CD1c-positive myeloid dendritic cell (primary cell): Measurements from ENCODE around the gene DIP2B.
"Not testable (repeated sequence)": the region's sequence is repeated elsewhere in the genome, so short reads cannot be mapped to it uniquely, and the experiment has no call there.

Source experiments
- DNase-seq: peaks from one replicate; pipeline ENCODE4 v3.0.0-alpha.2; 2016; ENCODE audit errors: extremely low spot score

The DIP2B gene

DNA sequence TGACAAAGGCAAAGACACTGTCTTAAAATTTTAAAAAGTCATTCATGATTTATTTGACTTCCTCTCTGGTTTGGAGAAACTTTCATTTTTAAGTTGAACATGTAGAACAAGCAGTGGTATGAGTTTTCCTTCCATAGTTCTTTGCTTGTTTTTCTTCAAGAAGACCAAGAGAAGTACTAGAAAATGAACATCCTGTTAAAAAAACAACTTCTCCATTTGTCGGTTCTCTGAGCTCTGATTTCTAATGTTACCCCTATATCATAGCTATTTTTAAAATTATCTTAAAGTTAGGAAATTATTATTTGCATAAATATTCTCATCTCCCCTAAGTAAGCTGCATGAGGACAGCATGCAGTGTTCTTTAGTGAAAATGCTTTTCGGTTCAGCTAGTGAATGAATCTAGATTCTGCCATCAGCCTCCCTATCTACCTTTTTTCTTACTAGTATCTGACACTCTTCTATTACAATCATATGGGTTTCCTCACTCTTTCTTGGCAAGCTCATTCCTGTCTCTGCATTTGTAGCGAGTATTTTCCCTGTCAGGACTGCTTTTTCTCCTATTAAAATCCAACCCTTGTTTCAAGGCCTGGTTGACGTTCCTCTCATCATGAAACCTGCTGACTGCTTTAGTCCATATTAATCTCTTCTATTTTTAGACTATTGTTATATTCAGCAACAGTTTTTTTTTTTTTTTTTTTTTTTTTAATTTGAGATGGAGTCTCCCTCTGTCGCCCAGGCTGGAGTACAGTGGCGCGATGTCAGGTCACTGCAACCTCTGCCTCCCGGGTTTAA, 15.8 kb downstream of the DIP2B start:
- DNase-seq, result peak; percentile 42

DNA sequence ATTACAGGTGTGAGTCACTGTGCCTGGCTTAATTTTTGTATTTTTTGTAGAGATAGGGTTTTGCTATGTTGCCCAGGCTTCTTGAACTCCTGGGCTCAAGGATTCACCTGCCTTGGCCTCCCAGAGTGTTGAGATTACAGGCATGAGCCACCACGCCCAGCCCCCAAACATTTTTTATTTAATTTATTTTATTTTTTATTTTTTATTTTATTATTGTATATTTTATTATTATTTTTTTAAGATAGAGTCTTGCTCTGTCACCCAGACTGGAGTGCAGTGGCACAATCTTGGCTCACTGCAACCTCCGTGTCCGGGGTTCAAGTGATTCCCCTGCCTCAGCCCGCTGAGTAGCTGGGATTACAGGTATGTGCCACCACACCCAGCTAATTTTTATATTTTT, 17.0 kb downstream of the DIP2B start:
- not testable (repeated sequence) for DNase-seq

DNA sequence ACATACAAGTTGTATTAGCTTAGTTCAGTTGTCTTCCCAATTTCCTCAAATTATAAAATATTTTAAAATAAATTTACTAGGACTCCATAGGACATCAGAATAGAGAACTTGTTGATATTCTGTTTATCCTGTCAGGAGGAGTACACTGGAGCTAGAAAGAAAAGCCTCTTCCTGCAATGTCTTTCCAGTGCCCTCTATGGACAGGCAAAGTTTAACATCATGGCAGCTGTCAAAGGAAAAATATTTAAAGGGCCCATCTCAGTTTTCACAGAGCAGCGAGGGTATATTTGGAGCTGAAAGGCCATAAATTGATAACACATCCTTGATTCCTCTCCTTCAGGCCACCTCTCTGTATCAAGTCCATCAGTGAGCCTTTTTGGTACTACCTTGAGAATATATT, 19.0 kb downstream of the DIP2B start:
- DNase-seq, result no peak

DNA sequence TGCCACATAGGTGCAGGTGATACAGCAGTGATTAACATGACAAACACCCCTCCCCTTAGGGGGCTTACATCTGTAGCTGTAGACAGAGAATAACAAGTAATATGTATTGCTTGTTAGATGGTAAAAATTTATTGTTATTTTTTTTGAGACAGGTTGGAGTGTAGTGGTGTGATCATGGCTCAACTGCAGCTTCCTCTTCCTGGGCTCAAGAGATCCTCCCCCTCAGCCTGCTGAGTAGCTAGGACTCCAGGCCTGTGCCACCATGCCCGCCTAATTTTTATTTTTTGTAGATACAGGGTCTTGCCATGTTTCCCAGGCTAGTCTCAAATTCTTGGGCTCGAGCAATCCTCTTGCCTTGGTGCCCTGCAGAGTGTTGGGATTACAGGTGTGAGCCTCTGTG, 19.8 kb downstream of the DIP2B start:
- no peak for DNase-seq

DNA sequence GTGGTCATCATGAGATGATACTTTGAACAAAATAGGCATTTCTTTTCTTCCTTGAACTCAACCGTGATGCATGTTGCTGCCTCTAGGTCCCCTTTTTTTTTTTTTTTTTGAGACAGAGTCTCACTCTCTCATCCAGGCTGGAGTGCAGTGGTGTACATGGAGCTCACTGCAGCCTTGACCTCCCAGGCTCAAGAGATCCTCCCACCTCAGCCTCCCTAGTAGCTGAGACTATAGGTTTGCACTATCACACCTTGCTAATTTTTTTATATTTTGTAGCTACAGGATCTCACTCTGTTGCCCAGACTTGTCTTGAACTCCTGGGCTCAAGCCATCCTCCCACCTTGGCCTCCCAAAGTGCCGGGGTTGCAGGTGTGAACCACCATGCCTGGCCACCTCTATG, 20.6 kb downstream of the DIP2B start:
- DNase-seq, result no peak

DNA sequence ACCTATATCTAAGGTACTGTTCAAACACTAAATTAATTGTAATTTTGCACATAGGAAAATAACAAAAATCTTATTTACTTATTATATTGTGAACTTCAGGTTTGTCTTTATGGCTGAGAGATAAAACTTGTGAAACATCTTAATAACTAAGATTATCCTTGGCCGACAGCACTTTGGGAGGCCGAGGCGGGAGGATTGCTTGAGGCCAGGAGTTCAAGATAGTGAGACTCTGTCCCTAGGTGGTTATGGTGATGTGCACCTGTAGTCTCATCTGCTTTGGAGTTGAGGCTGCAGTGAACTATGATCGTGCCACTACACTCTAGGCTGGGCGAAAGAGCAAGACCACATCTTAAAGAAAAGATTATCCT, 22.6 kb downstream of the DIP2B start:
- no peak for DNase-seq

DNA sequence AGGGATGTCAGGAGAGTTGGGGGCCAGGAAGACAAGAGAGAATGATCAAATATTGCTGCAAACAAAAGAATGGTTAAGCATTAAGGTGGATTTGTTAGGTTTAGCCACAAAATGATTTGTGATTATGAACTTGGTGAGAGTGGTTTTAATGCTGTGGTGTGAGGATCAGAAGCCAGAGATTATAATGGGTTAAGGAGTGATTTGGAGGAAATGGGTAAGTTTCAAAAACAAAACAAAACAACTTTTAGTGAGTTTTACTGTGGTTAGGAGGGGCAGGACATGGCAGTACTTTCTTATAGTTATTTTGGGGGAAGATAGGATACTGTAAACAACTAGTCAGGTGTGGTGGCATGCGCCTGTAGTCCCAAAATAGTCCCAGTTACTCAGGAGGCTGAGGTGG, 24.0 kb downstream of the DIP2B start:
- DNase-seq, result no peak

DNA sequence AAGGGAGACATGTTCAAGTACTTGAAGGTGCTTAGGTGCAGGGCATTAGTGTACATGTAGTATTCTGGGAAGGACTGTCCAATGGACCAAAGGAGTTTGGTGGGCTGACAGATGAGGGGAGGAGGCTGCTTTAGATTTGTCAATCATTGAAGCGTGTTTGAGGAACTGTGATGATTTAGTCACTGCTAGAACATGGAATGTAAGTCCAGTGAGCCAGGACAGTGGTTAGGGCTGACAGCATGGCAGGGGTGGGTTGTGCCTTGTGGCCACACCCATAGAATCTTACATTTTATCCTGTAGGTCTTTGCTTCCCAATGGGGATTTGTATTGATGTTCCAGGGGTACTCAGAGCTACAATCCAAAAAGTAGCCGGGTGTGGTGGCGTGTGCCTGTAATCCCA, 24.6 kb downstream of the DIP2B start:
- peak; percentile 70 for DNase-seq

DNA sequence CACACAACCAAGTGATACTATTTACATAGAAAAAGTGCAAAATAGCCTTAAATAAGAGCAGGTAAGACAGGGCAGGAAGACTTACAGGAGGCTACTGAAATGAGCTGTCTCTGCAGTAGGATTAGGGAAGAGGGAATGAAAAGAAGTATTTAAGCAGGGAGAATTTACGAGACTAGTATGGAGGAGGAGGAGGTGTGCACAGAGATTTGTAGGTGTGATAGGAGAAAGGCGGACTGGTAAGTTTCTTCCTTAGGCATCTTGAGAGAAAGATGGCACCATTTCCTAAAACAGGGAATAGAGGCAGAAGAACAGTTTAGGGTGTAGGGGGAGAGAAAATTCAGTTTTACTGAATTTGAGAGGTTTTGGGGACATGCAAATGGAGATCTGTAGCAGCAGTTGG, 25.7 kb downstream of the DIP2B start:
- no peak for DNase-seq

DNA sequence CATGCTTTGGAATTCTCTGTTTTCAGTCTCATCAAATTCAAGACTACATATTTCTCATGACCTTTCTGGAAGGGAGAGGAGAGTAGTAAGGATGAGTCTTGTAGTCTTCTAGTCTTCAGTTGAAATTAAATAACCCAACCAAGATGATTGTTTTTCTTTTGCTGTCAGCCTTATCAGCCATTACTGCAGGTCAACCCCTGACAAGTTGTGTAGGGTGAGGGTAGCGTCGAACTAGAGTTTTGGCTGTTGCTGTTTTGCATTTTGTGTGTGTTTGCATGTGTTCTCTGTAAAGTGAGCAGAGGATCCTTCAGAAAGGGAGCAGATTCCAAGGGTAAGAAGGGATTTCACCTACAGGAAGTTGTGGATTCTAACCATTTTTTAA, 28.4 kb downstream of the DIP2B start:
- DNase-seq, result no peak

DNA sequence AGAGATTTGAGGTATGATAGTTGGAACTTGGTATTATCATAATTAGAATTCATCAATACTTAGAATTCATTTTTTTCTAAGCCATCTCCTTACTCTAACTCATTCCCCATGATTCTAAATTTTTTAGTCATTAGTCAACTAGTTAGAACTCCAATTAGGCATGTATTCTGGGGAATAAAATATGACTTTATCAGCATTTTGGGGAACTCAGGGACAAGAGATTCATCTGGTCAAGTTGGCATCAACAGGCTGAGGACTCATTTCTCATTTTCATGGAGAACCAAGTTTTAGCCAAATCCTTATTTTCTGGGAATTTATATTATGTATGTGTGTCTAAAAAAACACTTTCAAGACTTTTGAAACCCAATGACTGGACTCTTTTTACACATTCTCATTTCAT, 29.2 kb downstream of the DIP2B start:
- DNase-seq, result peak; percentile 61

DNA sequence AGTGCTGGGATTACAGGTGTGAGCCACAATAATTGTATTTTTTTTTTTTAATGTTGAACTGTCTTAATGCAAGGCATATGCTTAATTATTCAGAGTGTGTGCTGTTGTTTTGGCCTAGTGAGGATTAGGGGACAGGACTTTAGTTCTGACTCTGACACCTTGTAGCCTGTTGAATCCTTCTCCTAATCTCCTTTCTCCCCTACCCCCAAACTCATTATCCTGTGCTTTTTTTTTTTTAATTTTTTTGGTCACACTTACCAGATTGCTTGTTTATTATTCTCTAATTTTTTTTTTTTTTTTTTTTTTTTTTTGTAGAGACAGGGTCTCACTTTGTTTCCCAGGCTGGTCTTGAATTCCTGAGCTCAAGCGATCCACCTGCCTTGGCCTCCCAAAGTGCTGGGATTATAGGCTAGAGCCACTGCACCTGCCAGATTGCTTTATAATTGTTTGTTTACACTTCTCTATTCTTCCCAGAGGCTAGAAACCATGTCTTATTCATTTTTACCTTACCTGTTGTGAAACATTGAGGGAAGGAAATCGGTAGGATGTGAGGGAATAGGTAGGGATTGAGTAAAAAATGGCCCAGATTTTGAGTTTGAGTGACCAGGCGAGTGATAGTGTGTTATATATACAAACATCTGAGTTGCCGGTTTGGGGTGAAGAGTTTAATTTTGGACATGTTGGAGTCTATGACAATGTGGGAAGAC, 32.2 kb downstream of the DIP2B start:
- DNase-seq, result no peak

DNA sequence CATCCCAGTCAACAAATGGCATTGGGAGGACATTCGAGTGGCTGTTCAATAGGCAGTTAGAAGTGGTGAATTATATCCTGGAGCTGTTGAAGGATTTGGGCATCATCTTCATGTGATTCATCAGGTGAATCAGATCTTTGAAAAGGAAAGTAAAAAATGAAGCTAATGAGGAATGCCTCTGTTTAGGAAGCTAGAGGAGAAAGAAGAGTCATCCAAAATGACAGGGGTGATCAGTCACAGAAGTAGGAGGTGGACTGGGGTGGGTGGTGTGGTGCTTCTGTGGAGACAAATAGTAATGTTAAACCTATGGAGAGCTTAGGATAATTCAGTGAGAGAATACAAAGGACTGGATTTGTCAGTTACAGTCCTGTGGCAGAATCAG, 32.7 kb downstream of the DIP2B start:
- DNase-seq, result peak; percentile 56

DNA sequence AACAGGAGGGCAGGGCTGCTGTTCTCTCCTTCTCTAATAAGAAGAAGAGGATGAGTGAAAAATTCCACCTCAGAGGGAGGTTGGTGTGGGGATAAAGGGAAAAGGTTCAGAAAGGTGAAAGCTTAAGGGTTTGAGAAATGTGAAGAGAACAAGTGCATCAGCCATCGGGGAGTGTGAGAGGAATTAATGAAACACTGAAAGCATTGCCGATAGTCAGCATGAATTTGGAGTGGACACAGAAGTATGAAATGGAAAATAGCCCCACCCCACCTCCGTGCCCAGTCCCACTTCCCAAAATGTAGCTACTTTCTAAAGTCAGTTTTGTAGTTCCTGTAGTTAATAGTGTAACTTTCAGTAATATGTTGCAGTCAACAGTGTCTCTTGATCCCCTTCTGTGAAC, 33.4 kb downstream of the DIP2B start:
- peak; percentile 79 for DNase-seq

DNA sequence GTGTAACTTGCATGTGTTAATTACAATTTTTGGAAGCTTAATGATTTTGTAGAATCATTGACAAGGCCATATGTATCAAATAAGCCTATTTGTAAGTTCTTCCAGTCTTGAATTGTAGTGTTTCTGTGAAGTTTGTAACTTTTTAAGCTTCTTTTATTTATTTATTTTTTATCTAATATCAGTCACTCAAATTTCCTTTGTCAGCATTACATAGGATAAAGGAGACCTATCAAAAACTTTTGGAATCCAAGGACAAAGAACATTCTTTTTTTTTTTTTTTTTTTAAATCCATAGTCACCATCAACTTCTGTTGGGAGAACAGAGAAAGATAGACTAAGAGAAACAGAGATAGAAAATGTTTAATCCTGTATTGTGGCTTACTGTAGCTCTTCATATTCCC, 36.4 kb downstream of the DIP2B start:
- DNase-seq, result no peak

DNA sequence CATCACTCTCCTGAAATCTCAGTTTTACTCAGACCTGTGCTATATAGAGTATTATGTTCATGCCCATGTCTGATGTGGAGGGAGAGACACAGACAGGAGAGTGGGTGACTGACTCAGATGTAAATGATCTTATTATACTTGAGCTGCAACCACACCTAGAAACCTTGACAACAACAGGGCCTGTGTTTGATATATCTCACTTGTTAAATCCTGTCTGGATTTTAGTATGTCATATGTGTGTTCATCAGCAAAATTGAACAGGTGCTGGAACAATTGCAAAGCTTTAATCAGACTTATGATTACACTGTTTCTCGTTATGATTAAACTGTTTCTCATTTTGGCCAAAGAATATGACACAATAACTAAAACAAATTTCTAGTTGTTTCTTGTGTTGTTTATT, 37.7 kb downstream of the DIP2B start:
- DNase-seq, result peak; percentile 11

DNA sequence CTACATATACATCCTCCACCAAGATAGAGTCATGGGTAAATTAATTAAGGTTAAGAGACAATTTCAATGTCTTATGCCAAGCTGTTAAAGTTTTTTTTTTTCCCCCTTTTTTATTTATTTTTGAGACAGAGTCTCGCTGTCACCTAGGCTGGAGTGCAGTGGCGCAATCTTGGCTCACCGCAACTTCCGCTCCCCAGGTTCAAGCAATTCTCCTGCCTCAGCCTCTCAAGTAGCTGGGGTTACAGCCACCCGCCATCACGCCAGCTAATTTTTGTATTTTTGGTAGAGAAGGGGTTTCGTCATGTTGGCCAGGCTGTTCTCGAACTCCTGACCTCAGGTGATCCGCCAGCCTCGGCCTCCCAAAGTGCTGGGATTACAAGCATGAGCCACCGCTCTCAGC, 38.4 kb downstream of the DIP2B start:
- DNase-seq, result not testable (repeated sequence)

DNA sequence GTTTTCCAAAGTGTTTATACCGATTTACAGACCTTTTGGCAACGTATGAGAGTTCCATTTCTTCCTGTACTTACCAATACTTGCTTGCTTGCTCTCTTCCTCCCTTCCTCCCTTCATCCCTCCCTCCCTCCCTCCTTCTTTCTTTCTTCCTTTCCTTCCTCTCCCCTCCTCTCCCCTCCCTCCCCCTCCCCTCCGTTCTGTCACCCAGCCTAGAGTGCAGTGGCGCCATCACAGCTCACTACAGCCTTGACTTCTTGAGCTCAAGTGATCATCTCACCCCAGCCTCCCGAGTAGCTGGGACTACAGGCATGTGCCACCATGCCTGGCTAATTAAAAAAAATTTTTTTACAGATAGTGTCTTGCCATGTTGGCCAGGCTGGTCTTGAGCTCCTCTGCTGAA, 40.4 kb downstream of the DIP2B start:
- no peak for DNase-seq

DNA sequence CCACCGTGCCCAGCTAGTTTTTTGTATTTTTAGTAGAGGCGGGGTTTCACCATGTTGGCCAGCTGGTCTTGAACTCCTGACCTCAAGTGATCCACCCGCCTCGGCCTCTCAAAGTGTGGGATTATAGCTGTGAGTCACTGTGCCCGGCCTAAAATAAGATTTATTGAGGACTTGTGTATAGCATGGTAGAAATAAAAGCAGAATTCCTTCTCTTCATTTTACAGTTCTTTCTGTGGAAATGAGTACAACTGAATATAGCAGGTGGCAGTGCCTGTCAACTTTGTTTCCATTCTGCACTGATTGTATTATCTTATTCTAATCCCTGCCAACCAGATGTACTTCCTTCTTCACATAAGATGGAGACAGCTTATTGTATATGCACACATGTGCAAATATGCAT, 41.0 kb downstream of the DIP2B start:
- no peak for DNase-seq

DNA sequence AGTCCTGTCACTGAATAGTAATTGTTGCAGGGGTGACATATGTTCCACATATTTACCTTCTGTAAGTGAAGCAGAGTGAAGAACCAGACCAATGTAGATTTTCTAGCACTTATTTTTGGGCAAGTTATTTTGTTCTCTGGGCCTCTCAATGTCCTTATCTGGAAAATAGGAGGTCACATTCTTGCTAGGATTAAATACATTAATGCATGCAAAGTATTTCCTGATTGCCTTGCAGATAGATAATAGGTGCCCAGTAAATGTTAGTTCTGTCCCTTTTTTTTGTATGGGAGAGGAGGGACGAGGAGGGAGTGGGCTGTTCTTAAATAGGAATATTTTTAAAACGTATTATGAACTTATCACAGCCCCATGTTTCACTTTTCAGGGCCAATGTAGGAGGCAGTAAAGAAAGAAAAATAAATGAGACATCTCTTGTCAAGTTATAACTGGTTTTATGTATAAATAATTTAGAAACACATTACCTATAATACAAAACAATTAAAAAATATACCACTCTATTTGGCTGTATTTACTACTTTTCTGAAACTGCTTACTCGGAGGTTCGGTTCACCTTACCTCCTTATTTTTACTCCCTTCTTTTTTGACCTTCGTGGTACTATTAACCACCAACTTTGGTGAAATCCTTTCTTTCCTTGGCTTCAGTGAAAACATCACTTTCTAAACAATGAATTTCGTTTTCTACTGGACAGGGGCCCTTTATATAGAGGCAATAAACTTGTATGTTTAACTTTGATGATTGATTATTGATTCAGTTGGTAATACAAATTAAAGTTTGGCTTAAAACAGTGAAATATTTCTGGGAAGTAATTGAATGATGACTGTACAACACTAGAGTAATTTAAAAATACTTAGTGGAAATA, 41.9 kb downstream of the DIP2B start:
- no peak for DNase-seq

DNA sequence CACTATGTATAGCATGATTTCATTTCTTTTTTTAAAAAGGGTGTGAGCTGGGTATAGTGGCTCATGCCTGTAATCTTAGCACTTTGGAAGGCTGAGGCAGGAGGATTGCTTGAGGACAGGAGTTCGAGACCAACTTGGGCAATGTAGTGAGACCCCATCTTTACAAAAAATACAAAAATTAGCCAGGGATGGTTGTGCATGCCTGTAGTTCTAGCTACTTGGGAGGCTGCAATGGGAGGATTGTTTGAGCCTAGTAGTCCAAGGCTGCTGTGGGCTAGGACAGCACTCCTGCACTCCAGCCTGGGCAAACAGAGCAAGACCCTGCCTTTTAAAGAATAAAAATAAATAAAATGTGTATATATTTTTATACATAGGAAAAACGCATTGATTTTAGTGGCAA, 43.0 kb downstream of the DIP2B start:
- no peak for DNase-seq

DNA sequence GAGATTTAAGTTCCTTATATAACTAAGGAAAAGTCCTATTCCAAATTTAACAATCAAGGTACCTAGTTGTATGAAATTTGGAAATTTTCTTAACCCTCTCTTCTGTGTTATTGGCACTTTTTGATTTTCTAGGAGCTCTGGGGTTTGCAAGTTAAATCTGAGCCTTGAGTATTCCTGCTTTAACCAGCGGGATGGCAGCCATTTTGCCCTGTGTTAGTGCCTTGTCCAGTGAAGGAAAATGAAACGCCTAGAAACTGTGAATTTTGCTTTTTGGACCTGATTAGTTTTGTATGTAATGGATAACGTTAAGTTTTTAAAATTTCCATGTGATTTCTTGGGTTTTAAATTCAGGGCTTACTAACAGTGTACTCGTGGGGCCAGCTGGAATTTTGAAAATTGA, 45.1 kb downstream of the DIP2B start:
- no peak for DNase-seq
